K562 (cell line): Measurements from ENCODE around the gene ILKAP. TPM values are rescaled to one million over a fixed set of nuclear protein-coding genes. Genes with fewer than 3 reads are reported as not detected.

ENCODE experiments used
- ATAC-seq: fragments of 200-7000 bp; cut with Tn5 transposase; 3 replicates; pipeline ENCODE4 v1.9.1; 2020; ENCODE audit warnings: moderate library complexity
- BruUV-seq: library from RNA; stranded (reverse); fragments of 400-500 nt; replicated peaks from 2 replicates; lab custom pipeline; 2021; lab: Mats Ljungman, UMichigan
- CTCF ChIA-PET: fragments of 300-600 bp; formaldehyde crosslinking; extraction: SDS; loops from one replicate; lab custom pipeline; 2021; ENCODE audit warnings: low intra/inter-chr PET ratio; lab: Yijun Ruan, JAX
- POLR2A ChIA-PET: fragments of 300-600, 350-650 bp; sonication (Branson Sonifier 250); formaldehyde crosslinking; extraction: SDS; loops from one replicate; lab custom pipeline; 2021; ENCODE audit warnings: antibody characterized with exemption, inconsistent platforms; lab: Yijun Ruan, JAX
- DNase-seq, 4 experiments: peaks; one replicate each; pipeline versions ENCODE4 v3.0.0 to v3.0.0-alpha.2; 2011 to 2018; ENCODE audit warnings: low spot score in 3 of 4, mixed read lengths in 3 of 4; ENCODE audit errors: extremely low read depth in 1 of 4
- FAIRE-seq: peaks from 2 replicates; lab custom pipeline; 2011; peaks lifted over from hg19 to GRCh38; lab: Jason Lieb, UNC
- H2AFZ ChIP-seq: 2 replicates; pipeline ENCODE4 v1.6.0; 2011; ENCODE audit warnings: low read depth, low read length, control low read depth, inconsistent platforms
- H3K27ac ChIP-seq: fragments of 200-600 bp; 3 replicates; pipeline ENCODE4 v1.8.0; 2011; ENCODE audit warnings: low read depth, mild to moderate bottlenecking, control low read depth, inconsistent platforms, low read length, moderate library complexity, mixed read lengths; ENCODE audit errors: extremely low read depth
- H3K27me3 ChIP-seq, 2 experiments: fragments of 300-600 bp in 1 of 2; 2 replicates in 1 of 2; 3 replicates in 1 of 2; pipeline versions ENCODE4 v1.6.0 to v1.8.0; 2011; ENCODE audit warnings: inconsistent platforms in 2 of 2, low read length in 2 of 2, mild to moderate bottlenecking in 1 of 2, mixed read lengths in 1 of 2, moderate library complexity in 1 of 2; ENCODE audit not compliant: control insufficient read depth in 2 of 2, insufficient read depth in 2 of 2
- H3K36me3 ChIP-seq: fragments of 300-600 bp; 3 replicates; pipeline ENCODE4 v1.8.0; 2011; ENCODE audit warnings: mild to moderate bottlenecking, low read length, inconsistent platforms; ENCODE audit not compliant: control insufficient read depth, insufficient read depth
- H3K4me1 ChIP-seq, 2 experiments: fragments of 200-600 bp in 1 of 2; replicated peaks in 1 of 2; 2 replicates in 1 of 2; 3 replicates in 1 of 2; pipeline versions ENCODE4 v1.5.1 to v1.8.0; 2011; ENCODE audit warnings: inconsistent platforms in 2 of 2, low read length in 2 of 2, mild to moderate bottlenecking in 1 of 2, mixed read lengths in 1 of 2, moderate library complexity in 1 of 2; ENCODE audit not compliant: control insufficient read depth in 2 of 2, insufficient read depth in 2 of 2
- H3K4me2 ChIP-seq: 2 replicates; pipeline ENCODE4 v1.6.1; 2011; ENCODE audit warnings: low read length, control low read depth, inconsistent platforms, mixed read lengths; ENCODE audit not compliant: insufficient read depth
- H3K4me3 ChIP-seq: fragments of 200-600 bp; sonication (generic), shearing (Covaris generic); 2 replicates; pipeline ENCODE4 v1.5.1; 2016; ENCODE audit warnings: control low read depth, inconsistent platforms
- H3K79me2 ChIP-seq: fragments of 200-600 bp; 3 replicates; pipeline ENCODE4 v1.8.0; 2011; ENCODE audit warnings: low read length, inconsistent platforms; ENCODE audit not compliant: control insufficient read depth, insufficient read depth
- H3K9ac ChIP-seq, 2 experiments: 2 replicates each; pipeline versions ENCODE4 v1.6.0 to v1.6.1; 2011; ENCODE audit warnings: low read depth in 2 of 2, low read length in 2 of 2, control low read depth in 1 of 2, inconsistent platforms in 1 of 2, mild to moderate bottlenecking in 1 of 2, mixed read lengths in 1 of 2; ENCODE audit not compliant: insufficient read depth in 1 of 2
- H3K9me1 ChIP-seq: one replicate; pipeline ENCODE4 v1.6.0; 2011; ENCODE audit warnings: inconsistent platforms, mild to moderate bottlenecking, low read length, moderate library complexity; ENCODE audit not compliant: control insufficient read depth, insufficient read depth
- H3K9me3 ChIP-seq: replicated peaks from 2 replicates; pipeline ENCODE4 v1.5.1; 2011; ENCODE audit warnings: low read depth, low read length, inconsistent platforms; ENCODE audit not compliant: control insufficient read depth, insufficient read depth
- H4K20me1 ChIP-seq: replicated peaks from 2 replicates; pipeline ENCODE4 v1.6.1; 2011; ENCODE audit warnings: low read length, inconsistent platforms, mixed read lengths; ENCODE audit not compliant: control insufficient read depth, insufficient read depth
- ESRRA ChIP-seq: fragments of 450-650 bp; IDR thresholded peaks from 2 replicates; pipeline ENCODE4 v1.6.1; 2014; ENCODE audit warnings: low read depth, mild to moderate bottlenecking, moderate library complexity, borderline replicate concordance
- MYNN ChIP-seq, 2 experiments: sonication (generic); formaldehyde crosslinking in 1 of 2; IDR thresholded peaks; 2 replicates each; pipeline versions ENCODE4 v1.5.0 to v1.6.1; 2016 to 2020; ENCODE audit warnings: antibody characterized with exemption in 1 of 2, missing genetic modification reagents in 1 of 2
- SOX6 ChIP-seq: fragments of 450-650 bp; IDR thresholded peaks from 2 replicates; pipeline ENCODE4 v1.6.1; 2014; ENCODE audit warnings: mild to moderate bottlenecking
- ZKSCAN3 ChIP-seq: fragments of 250-450 bp; sonication (Bioruptor Pico); IDR thresholded peaks from 2 replicates; pipeline ENCODE4 v1.4.0; 2020
- WGBS: fragments of 100-300 bp; shearing (Covaris generic); methylation state at CpG from one replicate; pipeline ENCODE4 v1.1.6; 2016; ENCODE audit warnings: low coverage, mixed read lengths; ENCODE audit not compliant: insufficient coverage; ENCODE audit errors: missing lambda C conversion rate; 5-methylcytosine and 5-hydroxymethylcytosine counted together
- in situ Hi-C: fragments of 300-500 bp; cut with MboI; formaldehyde crosslinking; loops from 4 replicates; pipeline ENCODE4 v1.15.0; 2018; ENCODE audit warnings: inconsistent platforms, mixed read lengths
- intact Hi-C: fragments of 100-400 bp; cut with micrococcal nuclease; formaldehyde crosslinking; loops from 2 replicates; pipeline ENCODE4 v1.14.2; 2022
- polyA plus RNA-seq, 8 experiments: library from polyadenylated mRNA; depleted of rRNA in 4 of 8; stranded (reverse) in 5 of 8; unstranded in 3 of 8; fragments of >200 nt; fragmentation: Nextera tagmentation in 2 of 8; fragmentation: Illumina TruSeq in 1 of 8; extraction: Ambion mirVana in 2 of 8; extraction: Trizol in 1 of 8; gene quantifications; 2 replicates each; pipeline versions ENCODE4 v1.2.1 to v1.2.3, GENCODE V29; 2011 to 2014; ENCODE audit warnings: inconsistent platforms in 1 of 8, missing spikeins in 1 of 8
- total RNA-seq, 7 experiments: library from RNA; depleted of rRNA in 6 of 7; stranded (reverse); fragments of >200 nt in 6 of 7; fragmentation: Illumina TruSeq in 2 of 7; extraction: Trizol in 2 of 7; gene quantifications; 2 replicates each; pipeline versions ENCODE4 v1.2.1 to v1.2.3, GENCODE V29; 2011 to 2021; ENCODE audit warnings: low replicate concordance in 1 of 7

The ILKAP gene
- total and polyA plus RNA-seq, 9 of the 15 experiments (the other 6 are each of a cell fraction or from before 2014, with no cell fraction given): 3.1 to 43.9 (median 20.7) TPM

GRCh38 chr2:238134393-238134785, 69.1 kb downstream of the ILKAP start:
- BruUV-seq: no TSS peak
- FAIRE-seq: no peak
- 37% methylated on average over 10 of the region's 11 CpGs for WGBS
- DNase-seq: no peak
- no peak overlapping the region for H2AFZ ChIP-seq
- no peaks in the 10 kb centered on the region for H3K79me2 ChIP-seq
- H3K9me1 ChIP-seq: no peaks in the 10 kb centered on the region
- no peak overlapping the region for H3K4me2 ChIP-seq
- CTCF ChIA-PET: no interaction called here
- H3K4me1 ChIP-seq: peaks cover 3 to 55% of the 10 kb centered on the region in 2 experiments; a peak in 3 of 5 replicates
- H3K36me3 ChIP-seq: no peaks in the 10 kb centered on the region
- H3K27me3 ChIP-seq: peaks cover 5 to 44% of the 10 kb centered on the region in 2 experiments; a peak in 4 of 5 replicates
- TF ChIP-seq ESRRA (no peak), ZKSCAN3 (CRISPR knock-in tag) (no peak), MYNN (IDR thresholded peaks at IDR 0.05) (no peak), MYNN (CRISPR knock-in tag; IDR thresholded peaks at IDR 0.05) (no peak), SOX6 (no peak)
- H3K27ac ChIP-seq: no peak overlapping the region
- in situ Hi-C loops: no loop called here
- no peak overlapping the region for H3K9ac ChIP-seq
- no peak overlapping the region for H3K4me3 ChIP-seq
- intact Hi-C loops: loop anchor here (10.0 kb wide), 1 partner anchor 280 kb away; the partner anchor contains the start of gene RAMP1
- POLR2A ChIA-PET: no interaction called here
- H3K9me3 ChIP-seq: no peaks in the 10 kb centered on the region
- H4K20me1 ChIP-seq: no peaks in the 10 kb centered on the region
- ATAC-seq: no peak
